Suprapubic skin (tissue), 4 donors: Measurements from ENCODE around the gene PLEKHA3. TPM values are rescaled to one million over a fixed set of nuclear protein-coding genes. Genes with fewer than 3 reads are reported as not detected.

Experiments used
- DNase-seq, 2 donors: peaks; one replicate each; pipeline ENCODE4 v3.0.0-alpha.2; 2019; ENCODE audit warnings: low spot score in 2 of 2
- H3K27ac ChIP-seq: fragments of 200-600 bp; sonication (generic); one replicate; pipeline ENCODE4 v1.5.1; 2019
- H3K27me3 ChIP-seq: fragments of 200-600 bp; sonication (generic); one replicate; pipeline ENCODE4 v1.5.1; 2019
- H3K36me3 ChIP-seq: fragments of 200-600 bp; sonication (generic); one replicate; pipeline ENCODE4 v1.5.1; 2019
- H3K4me1 ChIP-seq: fragments of 200-600 bp; sonication (generic); one replicate; pipeline ENCODE4 v1.5.1; 2019
- H3K4me3 ChIP-seq: fragments of 200-600 bp; sonication (generic); one replicate; pipeline ENCODE4 v1.5.1; 2019; ENCODE audit warnings: mild to moderate bottlenecking
- H3K9me3 ChIP-seq: fragments of 200-600 bp; sonication (generic); one replicate; pipeline ENCODE4 v1.5.1; 2019
- CTCF ChIP-seq, 2 donors: fragments of 200-600 bp in 1 of 2; fragments of 450-650 bp in 1 of 2; sonication (generic) in 1 of 2; IDR thresholded peaks; one replicate each; pipeline ENCODE4 v1.5.1; 2016 to 2019; ENCODE audit warnings: antibody characterized with exemption in 2 of 2, mild to moderate bottlenecking in 1 of 2, moderate library complexity in 1 of 2
- EP300 ChIP-seq: sonication (generic); formaldehyde crosslinking; IDR thresholded peaks from one replicate; pipeline ENCODE4 v1.6.1; 2017; ENCODE audit warnings: antibody characterized with exemption
- POLR2A ChIP-seq, 2 donors: fragments of 450-650 bp; IDR thresholded peaks; one replicate each; pipeline ENCODE4 v1.6.1; 2017; ENCODE audit warnings: antibody characterized with exemption in 2 of 2, mild to moderate bottlenecking in 2 of 2, moderate library complexity in 2 of 2
- POLR2AphosphoS5 ChIP-seq, 3 donors: sonication (generic); formaldehyde crosslinking; IDR thresholded peaks; one replicate each; pipeline ENCODE4 v1.6.1; 2017; ENCODE audit warnings: antibody characterized with exemption in 3 of 3
- WGBS: methylation state at CpG from one replicate; pipeline ENCODE4 v1.1.5; 2018; 5-methylcytosine and 5-hydroxymethylcytosine counted together
- total RNA-seq, 4 donors: library from RNA; depleted of rRNA; stranded (reverse); fragments of >200 nt; gene quantifications; one replicate each; pipeline ENCODE4 v1.1.0, GENCODE V29; 2016

PLEKHA3 gene
- total RNA-seq, 4 donors from 2014 or later, result 2.9 to 7.7 (median 5.8) TPM

GRCh38 chr2:178479275-178479616, 1.0 kb upstream of the PLEKHA3 start:
- 61% methylated on average over 4 of the region's 4 CpGs for WGBS
- Histone ChIP-seq H3K27me3 (no peaks in the 10 kb centered on the region), H3K4me3 (peak overlapping the region; percentile 98), H3K9me3 (no peaks in the 10 kb centered on the region), H3K36me3 (no peaks in the 10 kb centered on the region), H3K4me1 (peaks cover 45% of the 10 kb centered on the region), H3K27ac (peak overlapping the region; percentile 90)
- no peak for TF ChIP-seq EP300
- no peak for TF ChIP-seq POLR2A (IDR thresholded peaks at IDR 0.05)
- no peak for TF ChIP-seq POLR2AphosphoS5 (IDR thresholded peaks at IDR 0.05)
- TF ChIP-seq CTCF (IDR thresholded peaks at IDR 0.05), result no peak
- no peak for DNase-seq

GRCh38 chr2:178479758-178480226, 465 bp upstream of the PLEKHA3 start:
- no peak for DNase-seq
- WGBS, result 23% methylated on average over 19 of the region's 19 CpGs
- Histone ChIP-seq H3K27ac (peak overlapping the region; percentile 90), H3K9me3 (no peaks in the 10 kb centered on the region), H3K4me1 (peaks cover 51% of the 10 kb centered on the region), H3K27me3 (no peaks in the 10 kb centered on the region), H3K4me3 (peak overlapping the region; percentile 98), H3K36me3 (no peaks in the 10 kb centered on the region)
- no peak for TF ChIP-seq POLR2AphosphoS5 (IDR thresholded peaks at IDR 0.05)
- TF ChIP-seq EP300, result no peak
- no peak for TF ChIP-seq POLR2A (IDR thresholded peaks at IDR 0.05)
- no peak for TF ChIP-seq CTCF (IDR thresholded peaks at IDR 0.05)

GRCh38 chr2:178482437-178482836, 2.2 kb downstream of the PLEKHA3 start:
- no peaks in the 10 kb centered on the region for H3K9me3 ChIP-seq
- no peak overlapping the region for H3K27ac ChIP-seq
- H3K27me3 ChIP-seq, result no peaks in the 10 kb centered on the region
- 84% methylated on average over 4 of the region's 4 CpGs for WGBS
- DNase-seq, result no peak
- H3K36me3 ChIP-seq, result peaks cover 7% of the 10 kb centered on the region
- no peak for TF ChIP-seq EP300
- TF ChIP-seq POLR2AphosphoS5 (IDR thresholded peaks at IDR 0.05), result no peak
- TF ChIP-seq CTCF (IDR thresholded peaks at IDR 0.05), result no peak
- no peak for TF ChIP-seq POLR2A (IDR thresholded peaks at IDR 0.05)
- peaks cover 54% of the 10 kb centered on the region for H3K4me1 ChIP-seq
- H3K4me3 ChIP-seq, result peak overlapping the region; percentile 98

GRCh38 chr2:178484245-178485041, 4.2 kb downstream of the PLEKHA3 start:
- TF ChIP-seq POLR2A (IDR thresholded peaks at IDR 0.05) (no peak), POLR2AphosphoS5 (IDR thresholded peaks at IDR 0.05) (no peak), EP300 (no peak), CTCF (IDR thresholded peaks at IDR 0.05) (no peak)
- no peak overlapping the region for H3K4me3 ChIP-seq
- DNase-seq, result peak in 1 of 2 donors; percentile 65
- H3K9me3 ChIP-seq, result no peaks in the 10 kb centered on the region
- H3K27me3 ChIP-seq, result no peaks in the 10 kb centered on the region
- peaks cover 43% of the 10 kb centered on the region for H3K4me1 ChIP-seq
- no peak overlapping the region for H3K27ac ChIP-seq
- peaks cover 8% of the 10 kb centered on the region for H3K36me3 ChIP-seq
- WGBS, result 49% methylated on average over 6 of the region's 6 CpGs

GRCh38 chr2:178485356-178485755, 5.1 kb downstream of the PLEKHA3 start:
- H3K9me3 ChIP-seq, result no peaks in the 10 kb centered on the region
- no peak overlapping the region for H3K4me3 ChIP-seq
- H3K27me3 ChIP-seq, result no peaks in the 10 kb centered on the region
- no peak for TF ChIP-seq POLR2A (IDR thresholded peaks at IDR 0.05)
- TF ChIP-seq CTCF (IDR thresholded peaks at IDR 0.05), result no peak
- no peak for TF ChIP-seq EP300
- TF ChIP-seq POLR2AphosphoS5 (IDR thresholded peaks at IDR 0.05), result no peak
- peaks cover 8% of the 10 kb centered on the region for H3K36me3 ChIP-seq
- no peak for DNase-seq
- no peak overlapping the region for H3K27ac ChIP-seq
- H3K4me1 ChIP-seq, result peaks cover 36% of the 10 kb centered on the region
- 71% methylated on average over 3 of the region's 3 CpGs for whole genome bisulfite sequencing
